ENCODE data around the gene LRRC75B.

Gene LRRC75B

DNA sequence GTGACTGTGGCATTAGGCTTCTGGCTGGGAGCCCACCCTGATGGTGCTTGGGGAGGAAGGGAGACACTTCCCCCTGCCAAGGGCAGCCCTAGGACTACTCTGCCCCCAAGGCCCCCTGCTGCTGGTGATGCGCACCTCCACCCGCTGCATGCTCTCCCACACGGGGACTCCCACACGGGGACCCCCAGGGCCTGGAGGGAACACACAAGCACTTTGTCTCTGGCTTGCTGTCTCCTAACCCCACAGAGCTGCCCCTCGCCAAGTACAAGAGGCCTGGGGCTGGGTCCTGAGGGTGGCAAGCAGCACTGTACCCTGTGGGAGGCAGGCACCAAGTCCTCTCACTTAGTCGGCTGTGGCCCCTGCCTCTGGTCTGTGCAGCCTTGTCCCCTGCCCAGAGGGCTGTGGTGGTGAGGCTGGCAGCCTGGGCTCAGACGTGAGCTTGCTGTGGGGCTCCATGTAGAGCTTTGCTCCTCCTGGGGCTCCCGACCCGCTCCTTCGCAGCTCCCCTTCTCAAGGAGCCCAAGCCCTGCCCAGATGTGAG, 7.9 kb downstream of the LRRC75B start:
- no peaks in the 10 kb centered on the region for H3K4me1 ChIP-seq
- no peaks in the 10 kb centered on the region for H3K27me3 ChIP-seq (ENCODE audit: control insufficient read depth, insufficient read depth, low read length)
- no peak overlapping the region for H2AFZ ChIP-seq
- H3K27ac ChIP-seq, result no peak overlapping the region
- TF ChIP-seq, protein P1, sequence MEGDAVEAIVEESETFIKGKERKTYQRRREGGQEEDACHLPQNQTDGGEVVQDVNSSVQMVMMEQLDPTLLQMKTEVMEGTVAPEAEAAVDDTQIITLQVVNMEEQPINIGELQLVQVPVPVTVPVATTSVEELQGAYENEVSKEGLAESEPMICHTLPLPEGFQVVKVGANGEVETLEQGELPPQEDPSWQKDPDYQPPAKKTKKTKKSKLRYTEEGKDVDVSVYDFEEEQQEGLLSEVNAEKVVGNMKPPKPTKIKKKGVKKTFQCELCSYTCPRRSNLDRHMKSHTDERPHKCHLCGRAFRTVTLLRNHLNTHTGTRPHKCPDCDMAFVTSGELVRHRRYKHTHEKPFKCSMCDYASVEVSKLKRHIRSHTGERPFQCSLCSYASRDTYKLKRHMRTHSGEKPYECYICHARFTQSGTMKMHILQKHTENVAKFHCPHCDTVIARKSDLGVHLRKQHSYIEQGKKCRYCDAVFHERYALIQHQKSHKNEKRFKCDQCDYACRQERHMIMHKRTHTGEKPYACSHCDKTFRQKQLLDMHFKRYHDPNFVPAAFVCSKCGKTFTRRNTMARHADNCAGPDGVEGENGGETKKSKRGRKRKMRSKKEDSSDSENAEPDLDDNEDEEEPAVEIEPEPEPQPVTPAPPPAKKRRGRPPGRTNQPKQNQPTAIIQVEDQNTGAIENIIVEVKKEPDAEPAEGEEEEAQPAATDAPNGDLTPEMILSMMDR (IDR thresholded peaks at IDR 0.05), result no peak
- no peaks in the 10 kb centered on the region for H3K79me2 ChIP-seq
- no peak overlapping the region for H3K4me3 ChIP-seq (ENCODE audit: low read depth, low read length)
- no peak overlapping the region for H3K4me2 ChIP-seq (ENCODE audit: low read length)
- no peaks in the 10 kb centered on the region for H3K9me3 ChIP-seq (ENCODE audit: control insufficient read depth, low read length)
- H3K36me3 ChIP-seq (ENCODE audit: control insufficient read depth, insufficient read depth, low read length), result no peaks in the 10 kb centered on the region
- H3K9ac ChIP-seq, result no peak overlapping the region

DNA sequence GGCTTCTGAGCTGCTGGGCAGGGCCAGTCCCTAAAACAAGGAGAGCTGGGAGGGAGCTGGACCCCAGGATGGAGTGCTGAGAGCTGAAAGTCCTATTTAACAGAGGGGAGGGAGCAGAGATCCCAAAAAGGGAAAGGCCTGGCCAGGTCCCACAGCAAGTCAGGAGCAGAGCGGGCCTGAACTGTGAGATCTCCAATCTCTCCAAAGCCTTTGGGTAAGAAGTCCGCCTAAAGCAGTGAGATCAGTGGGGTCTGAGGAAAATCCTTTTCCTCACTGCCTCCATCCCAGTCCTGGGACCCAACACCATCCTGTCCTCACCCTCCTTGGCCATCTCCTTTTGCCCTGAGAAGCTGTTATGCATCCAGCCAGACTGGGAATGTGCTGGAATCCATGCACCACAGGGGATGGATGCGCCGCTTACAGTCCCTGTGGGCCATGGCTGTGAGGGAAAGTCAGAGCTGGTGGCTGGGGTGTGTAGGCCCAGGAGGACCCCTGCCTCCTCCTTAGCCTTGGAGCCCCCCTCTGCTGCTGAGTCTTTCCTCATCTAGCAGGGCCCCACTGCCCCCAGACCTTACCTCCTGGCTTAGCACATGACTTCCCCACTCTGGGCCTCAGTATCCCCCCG, 8.6 kb downstream of the LRRC75B start:
- Histone ChIP-seq H3K79me2 (no peaks in the 10 kb centered on the region), H3K9ac (no peak overlapping the region), H3K4me3 (ENCODE audit: low read depth, low read length) (no peak overlapping the region), H3K36me3 (ENCODE audit: control insufficient read depth, insufficient read depth, low read length) (no peaks in the 10 kb centered on the region), H3K27ac (no peak overlapping the region), H2AFZ (no peak overlapping the region), H3K9me3 (ENCODE audit: control insufficient read depth, low read length) (no peaks in the 10 kb centered on the region), H3K4me2 (ENCODE audit: low read length) (no peak overlapping the region), H3K27me3 (ENCODE audit: control insufficient read depth, insufficient read depth, low read length) (no peaks in the 10 kb centered on the region), H3K4me1 (no peaks in the 10 kb centered on the region)
- TF ChIP-seq, protein P1 (IDR thresholded peaks at IDR 0.05), result no peak

DNA sequence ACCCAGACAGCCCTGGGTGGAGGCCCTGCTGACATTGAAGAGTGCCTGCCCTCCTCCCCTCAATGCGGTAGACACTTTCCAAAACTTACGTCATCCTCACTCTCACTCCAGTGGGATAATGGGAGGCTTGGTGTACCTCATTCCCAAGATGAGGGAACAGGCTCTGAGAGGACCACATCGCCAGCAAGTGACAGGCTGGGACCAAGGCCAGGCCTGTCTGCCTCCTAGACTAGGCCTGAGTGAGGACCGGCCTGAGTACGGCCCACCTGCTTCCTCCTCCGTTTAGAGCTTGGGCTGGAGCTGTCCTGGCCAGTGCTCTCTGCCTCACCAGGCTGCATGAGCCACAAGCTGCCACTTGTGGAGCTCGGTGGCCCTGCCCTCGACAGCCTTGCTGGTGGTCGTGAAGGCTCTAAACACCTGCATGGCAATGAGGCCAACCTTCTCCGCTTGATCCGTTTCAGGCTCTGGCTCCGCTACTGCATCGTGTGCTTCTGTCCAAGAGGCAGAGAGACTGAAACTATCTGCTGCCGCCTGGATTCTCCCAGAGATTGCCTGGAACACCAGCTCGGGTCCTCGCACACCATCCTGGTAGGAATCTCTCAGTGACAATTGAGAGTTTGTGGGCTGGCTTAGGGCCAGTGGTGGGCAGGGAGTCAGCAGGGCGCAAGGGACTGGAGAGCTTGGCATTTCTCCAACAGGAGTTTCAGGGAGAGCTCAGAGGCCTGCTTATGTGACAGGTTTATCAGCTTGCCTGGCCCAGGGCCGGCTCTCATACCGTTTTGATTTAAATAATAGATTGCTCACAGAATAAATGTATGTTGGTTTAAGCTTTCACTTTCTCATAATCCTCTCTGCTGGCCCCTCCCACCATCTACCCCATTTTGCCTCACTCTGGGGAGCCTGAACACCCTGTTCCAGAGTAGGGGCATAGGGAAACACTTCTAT, 9.4 kb downstream of the LRRC75B start:
- Histone ChIP-seq H3K4me3 (ENCODE audit: low read depth, low read length) (no peak overlapping the region), H3K79me2 (no peaks in the 10 kb centered on the region), H2AFZ (no peak overlapping the region), H3K9me3 (ENCODE audit: control insufficient read depth, low read length) (no peaks in the 10 kb centered on the region), H3K27me3 (ENCODE audit: control insufficient read depth, insufficient read depth, low read length) (no peaks in the 10 kb centered on the region), H3K36me3 (ENCODE audit: control insufficient read depth, insufficient read depth, low read length) (no peaks in the 10 kb centered on the region), H3K4me2 (ENCODE audit: low read length) (no peak overlapping the region), H3K27ac (no peak overlapping the region), H3K4me1 (no peaks in the 10 kb centered on the region), H3K9ac (no peak overlapping the region)
- TF ChIP-seq, protein P1 (IDR thresholded peaks at IDR 0.05), result no peak

DNA sequence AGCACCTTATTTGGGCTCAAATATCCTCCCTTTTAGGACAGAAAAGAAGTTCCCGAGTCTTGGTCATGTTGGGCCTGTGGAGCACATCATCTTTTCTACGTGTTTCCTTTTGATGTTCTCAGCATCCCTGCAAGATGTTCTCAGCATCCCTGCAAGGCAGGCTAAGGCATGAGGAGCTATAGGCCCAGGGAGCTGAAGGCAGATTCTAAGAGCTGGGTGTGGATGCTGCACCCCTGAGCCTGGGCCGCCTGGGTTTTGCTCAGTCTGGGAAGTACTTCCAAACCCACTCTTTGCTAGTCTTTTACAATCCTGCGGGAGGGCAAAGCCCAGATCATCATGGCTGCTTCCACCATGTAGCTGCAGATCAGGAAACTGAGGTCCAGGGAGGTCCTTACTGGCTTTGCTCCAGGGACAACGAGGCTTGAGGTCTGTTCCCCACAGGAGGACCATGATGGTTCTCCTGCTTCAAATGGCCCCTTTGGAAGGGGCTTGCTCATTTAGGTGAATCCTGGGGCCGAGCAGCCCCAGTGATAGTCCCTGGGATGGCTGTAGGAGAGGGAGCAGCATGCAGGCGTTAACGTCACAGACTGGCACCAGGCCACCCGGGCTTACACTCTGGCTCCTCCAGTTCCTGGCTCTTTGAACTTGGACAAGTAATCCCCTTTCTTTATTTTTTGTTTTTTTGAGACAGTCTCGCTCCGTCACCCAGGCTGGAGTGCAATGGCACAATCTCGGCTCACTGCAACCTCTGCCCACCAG, 10.6 kb downstream of the LRRC75B start:
- Histone ChIP-seq H3K9me3 (ENCODE audit: control insufficient read depth, low read length) (no peaks in the 10 kb centered on the region), H3K36me3 (ENCODE audit: control insufficient read depth, insufficient read depth, low read length) (no peaks in the 10 kb centered on the region), H3K27me3 (ENCODE audit: control insufficient read depth, insufficient read depth, low read length) (no peaks in the 10 kb centered on the region), H3K4me3 (ENCODE audit: low read depth, low read length) (no peak overlapping the region), H3K9ac (no peak overlapping the region), H3K27ac (no peak overlapping the region), H3K79me2 (no peaks in the 10 kb centered on the region), H3K4me1 (no peaks in the 10 kb centered on the region), H3K4me2 (ENCODE audit: low read length) (no peak overlapping the region), H2AFZ (no peak overlapping the region)
- TF ChIP-seq, protein P1 (IDR thresholded peaks at IDR 0.05), result no peak

All from parathyroid adenoma (tissue), 2 donors.